ENCODE measurements around the gene GFOD1. TPM values are rescaled to one million over a fixed set of nuclear protein-coding genes. Genes with fewer than 3 reads are reported as not detected.

GFOD1 gene
- total and polyA plus RNA-seq, 9 donors = 1.4 to 9.2 (median 3.7) TPM

DNA sequence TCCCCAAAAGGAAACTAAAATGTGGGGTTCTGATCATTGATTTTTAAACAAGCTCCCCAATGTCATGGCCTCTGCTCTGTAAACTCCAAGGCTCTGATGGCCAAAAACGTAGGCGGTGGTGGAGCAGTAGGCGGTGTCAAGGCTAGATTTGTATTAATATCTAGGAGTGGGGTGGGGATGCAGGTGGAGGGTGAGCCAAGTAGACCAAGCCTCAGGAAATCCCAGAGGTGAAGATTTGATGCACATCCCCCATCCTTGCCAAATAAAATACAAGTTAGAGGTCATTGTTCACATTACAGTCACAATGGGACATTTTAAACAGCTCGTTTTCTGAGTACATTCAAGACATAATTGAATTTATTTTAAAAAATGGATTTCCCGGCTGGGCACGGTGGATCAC, 128.1 kb downstream of the GFOD1 start:
- Histone ChIP-seq H3K27me3 (no peaks in the 10 kb centered on the region), H3K4me1 (ENCODE audit: insufficient read depth) (no peaks in the 10 kb centered on the region), H3K9me3 (no peaks in the 10 kb centered on the region), H3K4me3 (no peak overlapping the region), H3K27ac (no peak overlapping the region), H3K36me3 (no peaks in the 10 kb centered on the region)
- intact Hi-C loops (cut with DNase I) = no loop called here
- 87 to 91% (median 90%) methylated on average over 6 of the region's 6 CpGs for WGBS, 3 donors
- TF ChIP-seq, protein P1, sequence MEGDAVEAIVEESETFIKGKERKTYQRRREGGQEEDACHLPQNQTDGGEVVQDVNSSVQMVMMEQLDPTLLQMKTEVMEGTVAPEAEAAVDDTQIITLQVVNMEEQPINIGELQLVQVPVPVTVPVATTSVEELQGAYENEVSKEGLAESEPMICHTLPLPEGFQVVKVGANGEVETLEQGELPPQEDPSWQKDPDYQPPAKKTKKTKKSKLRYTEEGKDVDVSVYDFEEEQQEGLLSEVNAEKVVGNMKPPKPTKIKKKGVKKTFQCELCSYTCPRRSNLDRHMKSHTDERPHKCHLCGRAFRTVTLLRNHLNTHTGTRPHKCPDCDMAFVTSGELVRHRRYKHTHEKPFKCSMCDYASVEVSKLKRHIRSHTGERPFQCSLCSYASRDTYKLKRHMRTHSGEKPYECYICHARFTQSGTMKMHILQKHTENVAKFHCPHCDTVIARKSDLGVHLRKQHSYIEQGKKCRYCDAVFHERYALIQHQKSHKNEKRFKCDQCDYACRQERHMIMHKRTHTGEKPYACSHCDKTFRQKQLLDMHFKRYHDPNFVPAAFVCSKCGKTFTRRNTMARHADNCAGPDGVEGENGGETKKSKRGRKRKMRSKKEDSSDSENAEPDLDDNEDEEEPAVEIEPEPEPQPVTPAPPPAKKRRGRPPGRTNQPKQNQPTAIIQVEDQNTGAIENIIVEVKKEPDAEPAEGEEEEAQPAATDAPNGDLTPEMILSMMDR (IDR thresholded peaks at IDR 0.05) = no peak
- TF ChIP-seq POLR2A (IDR thresholded peaks at IDR 0.05) (no peak), EP300 (IDR thresholded peaks at IDR 0.05) (no peak)
- DNase-seq = no peak

DNA sequence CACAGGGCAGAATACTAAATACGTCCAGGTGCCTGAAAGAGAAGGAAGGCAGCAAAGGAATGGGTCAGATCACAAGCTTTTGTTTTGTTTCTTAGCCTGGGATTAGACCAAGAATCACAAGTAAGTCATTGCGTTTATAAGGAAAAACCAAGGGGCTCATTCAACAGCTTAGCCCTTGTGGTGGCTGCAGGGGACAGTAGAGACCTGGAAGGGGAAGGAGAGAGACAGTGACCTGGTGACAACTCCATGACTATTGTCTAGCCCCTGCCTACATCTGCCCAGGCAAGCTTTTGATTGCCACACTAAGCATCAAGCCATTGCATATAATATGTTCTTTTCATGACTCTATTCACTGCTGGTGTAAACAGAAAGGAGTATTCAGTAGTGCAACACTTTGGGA, 128.9 kb downstream of the GFOD1 start:
- no peaks in the 10 kb centered on the region for H3K36me3 ChIP-seq
- H3K9me3 ChIP-seq = no peaks in the 10 kb centered on the region
- H3K4me3 ChIP-seq = no peak overlapping the region
- H3K4me1 ChIP-seq (ENCODE audit: insufficient read depth) = no peaks in the 10 kb centered on the region
- intact Hi-C loops (cut with DNase I) = no loop called here
- no peak for DNase-seq
- 88 to 95% (median 94%) methylated on average over 2 of the region's 2 CpGs for WGBS, 3 donors
- H3K27ac ChIP-seq = no peak overlapping the region
- TF ChIP-seq, protein P1 (IDR thresholded peaks at IDR 0.05) = no peak
- TF ChIP-seq EP300 (IDR thresholded peaks at IDR 0.05) (no peak), POLR2A (IDR thresholded peaks at IDR 0.05) (no peak)
- H3K27me3 ChIP-seq = no peaks in the 10 kb centered on the region

DNA sequence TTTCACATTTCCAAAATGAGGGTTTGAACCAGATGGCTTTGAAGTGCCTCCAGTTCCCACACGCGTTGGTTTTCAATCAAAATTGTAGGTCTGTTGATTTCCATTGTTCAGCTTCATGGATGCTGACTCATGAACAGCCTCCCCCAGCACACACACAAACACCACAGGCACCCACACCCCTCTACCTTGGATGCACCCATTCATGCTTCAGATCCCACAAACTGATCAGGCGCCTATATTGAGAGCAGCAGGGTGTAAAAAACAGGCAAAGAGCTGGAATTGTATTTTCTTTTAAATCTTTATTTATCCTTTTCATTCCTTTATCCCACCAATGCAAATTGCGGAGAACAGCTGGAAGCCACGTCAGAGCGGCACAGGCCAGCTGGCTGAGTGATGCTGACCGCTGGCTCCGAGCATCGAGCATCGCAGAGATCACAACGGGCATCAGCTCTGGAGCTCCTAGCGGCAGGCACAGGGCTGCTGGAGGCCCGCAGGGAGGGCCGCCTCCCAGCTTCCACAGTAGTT, 129.8 kb downstream of the GFOD1 start:
- Histone ChIP-seq H3K4me1 (ENCODE audit: insufficient read depth) (no peaks in the 10 kb centered on the region), H3K9me3 (no peaks in the 10 kb centered on the region), H3K4me3 (no peak overlapping the region), H3K36me3 (no peaks in the 10 kb centered on the region), H3K27ac (no peak overlapping the region), H3K27me3 (no peaks in the 10 kb centered on the region)
- intact Hi-C loops (cut with DNase I) = no loop called here
- 76 to 89% (median 78%) methylated on average over 14 of the region's 14 CpGs for WGBS, 3 donors
- TF ChIP-seq, protein P1 (IDR thresholded peaks at IDR 0.05) = no peak
- no peak for TF ChIP-seq POLR2A (IDR thresholded peaks at IDR 0.05)
- no peak for TF ChIP-seq EP300 (IDR thresholded peaks at IDR 0.05)
- DNase-seq = no peak

DNA sequence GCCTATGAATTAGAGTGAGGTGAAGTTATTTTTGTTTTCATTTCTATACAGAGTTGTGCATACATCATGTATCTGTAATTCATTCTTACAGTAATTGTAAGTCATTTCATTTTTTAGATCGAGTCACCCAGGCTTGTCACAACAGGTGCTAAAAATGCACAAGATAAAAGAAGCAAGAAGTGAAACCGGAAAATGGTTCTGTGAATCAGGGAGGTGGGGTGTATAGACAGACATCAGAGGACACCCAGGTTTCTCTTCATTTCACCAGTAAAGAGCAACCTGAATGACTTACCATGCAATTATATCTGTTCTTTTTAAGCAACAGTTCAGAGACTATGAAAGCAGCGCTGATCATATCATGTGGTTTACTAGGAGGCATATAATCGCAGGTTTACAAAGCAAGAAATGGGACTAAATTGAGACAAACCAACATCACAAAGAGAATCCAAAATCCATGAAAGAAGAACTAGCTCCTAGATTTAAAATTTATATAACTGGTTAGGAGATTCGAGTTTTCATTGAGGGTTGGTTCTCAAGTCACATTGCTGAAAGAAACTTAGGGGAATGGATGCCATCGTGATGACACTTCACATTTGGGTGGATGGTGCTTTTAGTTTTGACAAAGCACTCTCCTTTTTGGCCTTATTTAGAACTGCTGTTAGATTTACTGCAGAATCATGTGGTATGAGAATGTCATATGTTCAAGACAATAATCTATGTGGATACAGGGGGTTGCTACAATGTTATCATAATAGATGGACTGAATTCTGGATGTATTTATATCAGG, 131.2 kb downstream of the GFOD1 start:
- Histone ChIP-seq H3K9me3 (no peaks in the 10 kb centered on the region), H3K4me1 (ENCODE audit: insufficient read depth) (no peaks in the 10 kb centered on the region), H3K27ac (no peak overlapping the region), H3K4me3 (no peak overlapping the region), H3K36me3 (no peaks in the 10 kb centered on the region), H3K27me3 (no peaks in the 10 kb centered on the region)
- 86 to 94% (median 89%) methylated on average over 6 of the region's 6 CpGs for WGBS, 3 donors
- intact Hi-C loops (cut with DNase I) = no loop called here
- TF ChIP-seq, protein P1 (IDR thresholded peaks at IDR 0.05) = no peak
- TF ChIP-seq EP300 (IDR thresholded peaks at IDR 0.05) (no peak), POLR2A (IDR thresholded peaks at IDR 0.05) (no peak)
- no peak for DNase-seq

Data from ovary (tissue), 9 donors.